ENCODE results near the gene GRM7. TPM values are rescaled to one million over a fixed set of nuclear protein-coding genes. Genes with fewer than 3 reads are reported as not detected.

Gene GRM7
- total and polyA plus RNA-seq, 2 of the 4 experiments (the other 2 are of a cell fraction): not detected

GRCh38 chr3:7503431-7503830 lies 642.5 kb downstream of the GRM7 start:
- CTCF ChIA-PET: no interaction called here

More at GRCh38 chr3:7503431-7503830, 642.5 kb downstream of the GRM7 start:
- Histone ChIP-seq H3K56ac (ENCODE audit: extremely low read depth, insufficient read depth, low read length) (no peak overlapping the region), H3K4me3 (ENCODE audit: insufficient read depth, low read depth, low read length) (no peak overlapping the region), H3K36me3 (ENCODE audit: control insufficient read depth, insufficient read depth, low read length) (no peaks in the 10 kb centered on the region), H3K27me3 (ENCODE audit: control insufficient read depth, insufficient read depth, low read length) (no peaks in the 10 kb centered on the region), H3K14ac (replicated peaks; ENCODE audit: low read depth, low read length) (no peak overlapping the region), H2BK120ac (ENCODE audit: low read depth, low read length) (no peak overlapping the region), H3K9ac (ENCODE audit: low read depth, low read length) (no peak overlapping the region), H3K23ac (ENCODE audit: low read depth, low read length) (no peak overlapping the region), H2AK9ac (replicated peaks; ENCODE audit: low read depth, low read length, poor library complexity) (no peak overlapping the region), H4K20me1 (ENCODE audit: insufficient read depth, low read length) (no peaks in the 10 kb centered on the region), H3K27ac (ENCODE audit: insufficient read depth, low read length) (no peak overlapping the region), H2BK5ac (ENCODE audit: low read depth, low read length, poor library complexity, severe bottlenecking) (no peak overlapping the region), H4K91ac (ENCODE audit: insufficient read depth, low read depth, low read length) (no peak overlapping the region), H4K5ac (ENCODE audit: low read depth, low read length) (no peak overlapping the region), H2AFZ (replicated peaks; ENCODE audit: low read length, poor library complexity) (no peak overlapping the region), H3K9me3 (ENCODE audit: control insufficient read depth, insufficient read depth, low read length) (peaks cover 8% of the 10 kb centered on the region; the same call in 1 of the 2 replicates), H2AK5ac (ENCODE audit: low read depth, low read length) (no peak overlapping the region), H4K8ac (ENCODE audit: low read depth in 2 of 2, low read length in 2 of 2) (no peak overlapping the region), H3K79me1 (ENCODE audit: low read depth in 1 of 2, low read length in 2 of 2) (no peaks in the 10 kb centered on the region), H3K4ac (ENCODE audit: low read depth, low read length) (no peak overlapping the region), H2BK20ac (ENCODE audit: low read depth, low read length) (no peak overlapping the region), H3K4me2 (ENCODE audit: low read depth, low read length) (no peak overlapping the region), H3K18ac (ENCODE audit: low read depth, low read length) (no peak overlapping the region), H3K9me1 (ENCODE audit: insufficient read depth, low read length) (no peaks in the 10 kb centered on the region), H3K4me1 (ENCODE audit: control insufficient read depth, insufficient read depth, low read length) (no peaks in the 10 kb centered on the region), H2BK15ac (ENCODE audit: low read depth, low read length) (no peak overlapping the region)
- BruUV-seq (replicated peaks): no TSS peak
- ATAC-seq (ENCODE audit: low read depth) (no peak), DNase-seq (no peak)
- no CpG with 5 or more reads among the region's 4 CpGs for WGBS, 2 experiments (ENCODE audit: extremely low coverage in 2 of 2, insufficient read length in 1 of 2)
- in situ Hi-C loops (cut with MboI; ENCODE audit: low sequenced_read_pairs): no loop called here
- dilution Hi-C loops (cut with HindIII; ENCODE audit: low sequenced_read_pairs, unreplicated experiment): no loop called here
- TF ChIP-seq RFX5 (IDR thresholded peaks at IDR 0.05; ENCODE audit: low read depth, low read length): no peak
- no peak for TF ChIP-seq RAD21 (IDR thresholded peaks at IDR 0.05; ENCODE audit: low read length)
- no peak for TF ChIP-seq MAZ (IDR thresholded peaks at IDR 0.05; ENCODE audit: borderline replicate concordance, low read depth, low read length)
- no peak for TF ChIP-seq POLR2A (IDR thresholded peaks at IDR 0.05; ENCODE audit: low read depth, low read length)
- TF ChIP-seq SMC3 (IDR thresholded peaks at IDR 0.05; ENCODE audit: low read depth, low read length): no peak
- no peak for TF ChIP-seq MXI1 (IDR thresholded peaks at IDR 0.05; ENCODE audit: borderline replicate concordance, low read depth, low read length)
- TF ChIP-seq FOS (IDR thresholded peaks at IDR 0.05; ENCODE audit: low read depth, low read length): no peak
- no peak for TF ChIP-seq CTCF (conservative IDR thresholded peaks at IDR 0.05; ENCODE audit: low read depth, low read length)
- intact Hi-C loops (cut with micrococcal nuclease): no loop called here
- POLR2A ChIA-PET (ENCODE audit: unreplicated experiment): no interaction called here

Measured in IMR-90 (cell line).